GM23248 (cell line): ENCODE data around the gene SUDS3. TPM values are rescaled to one million over a fixed set of nuclear protein-coding genes. Genes with fewer than 3 reads are reported as not detected.

ENCODE experiments used
- DNase-seq: peaks from one replicate; pipeline ENCODE4 v3.0.0-alpha.2; 2015
- H2AFZ ChIP-seq: fragments of 200-600 bp; sonication (generic); 2 replicates; pipeline ENCODE4 v1.6.1; 2016; ENCODE audit warnings: antibody characterized with exemption
- H3F3A ChIP-seq: fragments of 200-600 bp; sonication (generic); 2 replicates; pipeline ENCODE4 v1.6.1; 2016; ENCODE audit warnings: mild to moderate bottlenecking, antibody characterized with exemption, mixed run types; ENCODE audit not compliant: insufficient read depth
- H3K27ac ChIP-seq: fragments of 200-600 bp; sonication (generic); 2 replicates; pipeline ENCODE4 v1.5.1; 2016; ENCODE audit warnings: mild to moderate bottlenecking
- H3K27me3 ChIP-seq: fragments of 200-600 bp; sonication (generic); replicated peaks from 2 replicates; pipeline ENCODE4 v1.6.1; 2016; ENCODE audit warnings: mild to moderate bottlenecking; ENCODE audit not compliant: insufficient read depth
- H3K36me3 ChIP-seq: fragments of 200-600 bp; sonication (generic); 2 replicates; pipeline ENCODE4 v1.6.1; 2016; ENCODE audit warnings: low read depth, mild to moderate bottlenecking
- H3K4me1 ChIP-seq: fragments of 200-600 bp; sonication (generic); 2 replicates; pipeline ENCODE4 v1.6.1; 2016; ENCODE audit warnings: mild to moderate bottlenecking; ENCODE audit not compliant: insufficient read depth
- H3K4me2 ChIP-seq: fragments of 200-600 bp; sonication (generic); one replicate; pipeline ENCODE4 v1.6.1; 2016; ENCODE audit warnings: mild to moderate bottlenecking; ENCODE audit not compliant: unreplicated experiment
- H3K4me3 ChIP-seq: fragments of 200-600 bp; sonication (generic); 2 replicates; pipeline ENCODE4 v1.5.1; 2016; ENCODE audit warnings: mild to moderate bottlenecking
- H3K79me2 ChIP-seq: fragments of 200-600 bp; sonication (generic); 2 replicates; pipeline ENCODE4 v1.6.1; 2016; ENCODE audit warnings: mild to moderate bottlenecking; ENCODE audit not compliant: insufficient read depth
- H3K9ac ChIP-seq: fragments of 200-600 bp; sonication (generic); 2 replicates; pipeline ENCODE4 v1.6.1; 2016; ENCODE audit warnings: mild to moderate bottlenecking
- H3K9me2 ChIP-seq: fragments of 200-600 bp; sonication (generic); 2 replicates; pipeline ENCODE4 v1.6.1; 2016; ENCODE audit warnings: mixed run types, mild to moderate bottlenecking, moderate library complexity; ENCODE audit not compliant: insufficient read depth
- H3K9me3 ChIP-seq: fragments of 200-600 bp; sonication (generic); one replicate; pipeline ENCODE4 v1.6.1; 2017; ENCODE audit warnings: low read depth
- H4K20me1 ChIP-seq: fragments of 200-600 bp; sonication (generic); 2 replicates; pipeline ENCODE4 v1.6.0; 2016; ENCODE audit not compliant: insufficient read depth
- EZH2 ChIP-seq: fragments of 200-600 bp; sonication (generic); IDR thresholded peaks from 2 replicates; pipeline ENCODE4 v1.6.1; 2018; ENCODE audit warnings: antibody characterized with exemption, mild to moderate bottlenecking; ENCODE audit not compliant: insufficient read depth, poor library complexity, severe bottlenecking
- EZH2phosphoT487 ChIP-seq: fragments of 200-600 bp; sonication (generic); IDR thresholded peaks from 2 replicates; pipeline ENCODE4 v1.6.1; 2018; ENCODE audit warnings: antibody characterized with exemption, moderate library complexity, mild to moderate bottlenecking, low read depth; ENCODE audit not compliant: insufficient read depth
- WGBS, 2 experiments: methylation state at CpG; one replicate each; pipeline ENCODE4 v1.1.6; 2015 to 2017; ENCODE audit warnings: low lambda C conversion rate in 2 of 2, low coverage in 1 of 2; ENCODE audit errors: missing lambda C conversion rate in 2 of 2; 5-methylcytosine and 5-hydroxymethylcytosine counted together
- in situ Hi-C: fragments of 300-500 bp; cut with MboI; formaldehyde crosslinking; loops from 2 replicates; pipeline ENCODE4 v1.15.0; 2020
- polyA plus RNA-seq: library from polyadenylated mRNA; unstranded; fragments of >200 nt; fragmentation: Nextera tagmentation; extraction: Ambion mirVana; gene quantifications from 2 replicates; pipeline ENCODE4 v1.2.1, GENCODE V29; 2016
- total RNA-seq: library from RNA; depleted of rRNA; stranded (reverse); fragments of >200 nt; shearing (Covaris generic); gene quantifications from 2 replicates; pipeline ENCODE4 v1.2.3, GENCODE V29; 2014

The SUDS3 gene
- total and polyA plus RNA-seq, 2 experiments from 2014 or later = 17.6 to 27.1 TPM

GRCh38 chr12:118358008-118358359 lies 18.4 kb upstream of the SUDS3 start:
- Histone ChIP-seq H3K4me1 (peaks cover 59% of the 10 kb centered on the region), H4K20me1 (peaks cover 3% of the 10 kb centered on the region; the same call in 1 of the 2 replicates), H3K27ac (peak overlapping the region; percentile 98), H3K9ac (peak overlapping the region; percentile 78; the same call in 1 of the 2 replicates), H3K36me3 (no peaks in the 10 kb centered on the region), H3F3A (peaks cover 47% of the 10 kb centered on the region), H3K9me3 (no peaks in the 10 kb centered on the region), H3K27me3 (no peaks in the 10 kb centered on the region), H3K4me3 (peak overlapping the region; percentile 42; the same call in 1 of the 2 replicates), H3K4me2 (peak overlapping the region; percentile 82), H3K9me2 (no peaks in the 10 kb centered on the region), H2AFZ (no peak overlapping the region), H3K79me2 (peaks cover 84% of the 10 kb centered on the region)
- in situ Hi-C loops = no loop called here
- 93 to 97% methylated on average over 1 of the region's 1 CpG for WGBS, 2 experiments
- DNase-seq = no peak
- TF ChIP-seq EZH2 (no peak), EZH2phosphoT487 (no peak)

- H3K9me3 ChIP-seq = no peaks in the 10 kb centered on the region
- H3K27ac ChIP-seq = peak overlapping the region; percentile 98; the same call in 1 of the 2 replicates
- no peak overlapping the region for H3K4me3 ChIP-seq
- no peaks in the 10 kb centered on the region for H3K36me3 ChIP-seq
- no peak overlapping the region for H3K9ac ChIP-seq
- H3K27me3 ChIP-seq = no peaks in the 10 kb centered on the region
- 68 to 70% methylated on average over 7 of the region's 7 CpGs for WGBS, 2 experiments
- H4K20me1 ChIP-seq = peaks cover 3% of the 10 kb centered on the region; the same call in 1 of the 2 replicates
- TF ChIP-seq EZH2phosphoT487 (no peak), EZH2 (no peak)
- no peak for DNase-seq
- no peaks in the 10 kb centered on the region for H3K9me2 ChIP-seq
- H3K4me1 ChIP-seq = peaks cover 59% of the 10 kb centered on the region
- H3K79me2 ChIP-seq = peaks cover 84% of the 10 kb centered on the region
- in situ Hi-C loops = no loop called here
- peak overlapping the region; percentile 82 for H3K4me2 ChIP-seq
- no peak overlapping the region for H2AFZ ChIP-seq
- peaks cover 47% of the 10 kb centered on the region for H3F3A ChIP-seq
These were observed 17.5 kb upstream of the SUDS3 start for GRCh38 chr12:118358612-118359540.

GRCh38 chr12:118359541-118359915 lies 16.8 kb upstream of the SUDS3 start:
- H3K36me3 ChIP-seq = no peaks in the 10 kb centered on the region
- H2AFZ ChIP-seq = no peak overlapping the region
- H3K9me3 ChIP-seq = no peaks in the 10 kb centered on the region
- no peaks in the 10 kb centered on the region for H3K9me2 ChIP-seq
- no peak overlapping the region for H3K9ac ChIP-seq
- TF ChIP-seq EZH2 (no peak), EZH2phosphoT487 (no peak)
- peaks cover 57% of the 10 kb centered on the region for H3K4me1 ChIP-seq
- in situ Hi-C loops = no loop called here
- no peak overlapping the region for H3K27ac ChIP-seq
- H4K20me1 ChIP-seq = peaks cover 3% of the 10 kb centered on the region; the same call in 1 of the 2 replicates
- peaks cover 84% of the 10 kb centered on the region for H3K79me2 ChIP-seq
- H3F3A ChIP-seq = peaks cover 47% of the 10 kb centered on the region
- H3K4me2 ChIP-seq = no peak overlapping the region
- H3K27me3 ChIP-seq = no peaks in the 10 kb centered on the region
- DNase-seq = no peak
- WGBS, 2 experiments = 98 to 100% methylated on average over 4 of the region's 4 CpGs
- no peak overlapping the region for H3K4me3 ChIP-seq

- in situ Hi-C loops = no loop called here
- peaks cover 84% of the 10 kb centered on the region for H3K79me2 ChIP-seq
These were observed 15.3 kb upstream of the SUDS3 start for GRCh38 chr12:118361092-118361404.

More at GRCh38 chr12:118361092-118361404, 15.3 kb upstream of the SUDS3 start:
- TF ChIP-seq EZH2phosphoT487 (no peak), EZH2 (no peak)
- H3K4me2 ChIP-seq = peak overlapping the region; percentile 53
- H2AFZ ChIP-seq = no peak overlapping the region
- no peak overlapping the region for H3K9ac ChIP-seq
- no peaks in the 10 kb centered on the region for H3K36me3 ChIP-seq
- peaks cover 32% of the 10 kb centered on the region for H3F3A ChIP-seq
- H3K9me2 ChIP-seq = no peaks in the 10 kb centered on the region
- no peak overlapping the region for H3K4me3 ChIP-seq
- WGBS, 2 experiments = 61 to 64% methylated on average over 5 of the region's 5 CpGs
- peak overlapping the region; percentile 58 for H3K27ac ChIP-seq
- H4K20me1 ChIP-seq = peaks cover 3% of the 10 kb centered on the region; the same call in 1 of the 2 replicates
- no peaks in the 10 kb centered on the region for H3K27me3 ChIP-seq
- DNase-seq = no peak
- no peaks in the 10 kb centered on the region for H3K9me3 ChIP-seq
- peaks cover 42% of the 10 kb centered on the region for H3K4me1 ChIP-seq
